Measurements from ENCODE around the gene NLE1.

- no peak for TF ChIP-seq ELF1 (IDR thresholded peaks at IDR 0.05)
- TF ChIP-seq EP300 (IDR thresholded peaks at IDR 0.05; ENCODE audit: borderline replicate concordance in 1 of 2, low read depth in 1 of 2, low read length in 1 of 2), result no peak
- no peak for TF ChIP-seq MAX (IDR thresholded peaks at IDR 0.05; ENCODE audit: low read depth)
- TF ChIP-seq CTCF (IDR thresholded peaks at IDR 0.05), result no peak
- no peak for TF ChIP-seq EZH2phosphoT487 (IDR thresholded peaks at IDR 0.05; ENCODE audit: borderline replicate concordance, low read depth)
- TF ChIP-seq POLR2AphosphoS5 (IDR thresholded peaks at IDR 0.05; ENCODE audit: low read depth, low read length), result no peak
- TF ChIP-seq FOXJ3 (CRISPR knock-in tag; IDR thresholded peaks at IDR 0.05), result no peak
- no peak for TF ChIP-seq TAF1 (IDR thresholded peaks at IDR 0.05; ENCODE audit: borderline replicate concordance, low read depth, low read length)
- TF ChIP-seq FOSL2 (IDR thresholded peaks at IDR 0.05; ENCODE audit: borderline replicate concordance, low read depth), result no peak
Observed at GRCh38 chr17:35162755-35163154, 20.7 kb upstream of the NLE1 start.

All from SK-N-SH (cell line).